GM18907 (cell line): ENCODE measurements around the gene C4orf46.
A peak's percentile ranks its signal among the peaks of the same experiment; 100 is the strongest.

Experiments
- ATAC-seq: cut with Tn5 transposase; IDR thresholded peaks from one replicate; pipeline ENCODE4 v1.9.1; 2021; ENCODE audit warnings: mild to moderate bottlenecking, moderate library complexity; ENCODE audit not compliant: unreplicated experiment

C4orf46 gene

GRCh38 chr4:158656439-158656838 is 15.2 kb downstream of the C4orf46 start:
- no peak for ATAC-seq

- no peak for ATAC-seq
Observed at GRCh38 chr4:158652920-158653319, 18.8 kb downstream of the C4orf46 start.

DNA sequence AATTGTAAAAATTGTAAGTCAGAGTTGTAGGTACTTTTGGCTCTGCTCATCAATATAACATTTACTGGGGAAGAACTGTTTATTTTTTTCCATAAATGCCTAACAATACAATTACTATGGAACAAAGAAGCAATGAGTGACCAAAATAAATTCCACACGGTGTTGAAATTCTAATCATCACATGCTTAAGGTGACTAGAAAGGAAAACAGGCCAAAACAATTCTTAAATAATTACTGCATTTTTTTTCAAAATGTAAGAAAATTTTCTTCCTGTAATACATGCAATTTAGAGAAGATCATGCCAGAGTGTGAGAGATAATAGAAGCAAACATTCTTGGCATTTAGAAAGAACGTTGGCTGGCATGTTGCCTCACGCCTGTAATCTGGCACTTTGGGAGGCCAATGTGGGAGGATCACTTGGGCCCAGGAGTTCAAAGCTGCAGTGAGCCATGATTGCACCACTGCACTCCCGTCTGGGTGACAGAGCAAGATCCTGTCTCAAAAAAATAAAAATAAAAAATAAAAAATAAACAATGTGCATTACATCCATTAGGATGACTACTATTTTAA is 22.5 kb downstream of the C4orf46 start:
- ATAC-seq, result no peak

DNA sequence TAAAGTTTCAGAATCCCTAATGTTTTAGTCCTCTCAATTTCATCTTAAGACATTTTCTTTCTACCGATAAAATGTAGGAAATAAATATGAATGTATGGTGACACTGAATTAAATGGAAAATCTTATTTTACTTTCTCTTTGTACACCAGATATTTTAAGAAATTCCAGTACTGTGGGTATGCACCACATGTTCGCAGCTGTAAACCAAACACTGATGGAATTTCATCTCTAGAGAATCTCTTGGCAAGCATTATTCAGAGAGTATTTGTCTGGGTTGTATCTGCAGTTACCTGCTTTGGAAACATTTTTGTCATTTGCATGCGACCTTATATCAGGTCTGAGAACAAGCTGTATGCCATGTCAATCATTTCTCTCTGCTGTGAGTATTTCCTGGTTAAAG is 26.9 kb downstream of the C4orf46 start:
- ATAC-seq, result no peak

DNA sequence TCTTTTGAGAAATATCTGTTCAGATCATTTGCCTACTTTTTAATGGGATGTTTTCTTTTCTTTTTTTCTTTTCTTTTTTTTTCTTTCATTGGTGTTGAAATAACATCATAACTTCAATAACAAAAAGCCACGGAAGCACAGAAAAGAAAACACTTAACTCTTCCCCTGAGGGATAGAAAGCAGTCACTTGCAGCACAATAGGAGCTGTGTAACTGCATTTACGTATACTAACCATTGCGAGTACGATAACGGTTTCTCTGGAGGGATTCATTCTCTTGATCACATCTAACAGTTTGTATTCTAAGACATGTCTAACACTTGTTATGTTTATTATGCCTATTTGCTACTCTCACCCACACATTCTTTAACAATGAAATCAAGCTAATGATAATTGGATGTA is 27.3 kb downstream of the C4orf46 start:
- ATAC-seq, result no peak

DNA sequence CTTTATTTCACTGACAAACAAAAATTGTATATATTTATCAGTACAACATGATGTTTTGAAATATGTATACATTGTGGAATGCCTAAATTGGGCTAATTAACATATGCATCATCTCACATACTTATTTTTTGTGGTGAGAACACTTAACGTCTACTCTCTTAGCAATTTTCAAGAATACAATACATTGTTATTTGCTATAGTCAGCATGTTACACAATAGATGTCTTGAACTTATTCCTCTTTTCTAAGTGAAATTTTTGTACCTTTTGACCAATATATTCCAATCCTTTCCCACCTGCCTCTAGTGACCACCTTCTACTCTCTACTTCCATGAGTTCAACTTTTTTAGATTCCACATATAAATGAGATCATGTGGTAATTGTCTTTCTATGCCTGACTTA is 35.1 kb downstream of the C4orf46 start:
- no peak for ATAC-seq

- ATAC-seq, result no peak
Observed at GRCh38 chr4:158630893-158631292, 40.8 kb downstream of the C4orf46 start.

DNA sequence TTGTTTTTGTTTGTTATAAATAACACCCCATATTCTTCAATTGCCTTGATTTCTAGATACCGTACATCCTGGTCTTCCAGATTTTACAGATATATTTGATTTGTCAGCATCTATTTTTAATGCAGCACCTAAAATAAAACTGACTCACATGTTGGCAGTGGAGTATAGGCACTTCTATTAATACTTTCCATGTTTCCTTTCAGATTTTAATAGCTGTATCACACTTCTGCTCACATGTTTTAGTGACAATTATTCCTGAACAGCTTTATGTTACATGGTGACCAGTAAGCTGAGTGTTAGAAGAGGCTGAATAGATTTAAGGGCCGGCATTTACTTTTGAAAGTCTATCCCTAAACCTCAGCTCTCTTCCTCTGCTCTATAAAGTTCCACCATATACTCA is 46.1 kb downstream of the C4orf46 start:
- no peak for ATAC-seq

DNA sequence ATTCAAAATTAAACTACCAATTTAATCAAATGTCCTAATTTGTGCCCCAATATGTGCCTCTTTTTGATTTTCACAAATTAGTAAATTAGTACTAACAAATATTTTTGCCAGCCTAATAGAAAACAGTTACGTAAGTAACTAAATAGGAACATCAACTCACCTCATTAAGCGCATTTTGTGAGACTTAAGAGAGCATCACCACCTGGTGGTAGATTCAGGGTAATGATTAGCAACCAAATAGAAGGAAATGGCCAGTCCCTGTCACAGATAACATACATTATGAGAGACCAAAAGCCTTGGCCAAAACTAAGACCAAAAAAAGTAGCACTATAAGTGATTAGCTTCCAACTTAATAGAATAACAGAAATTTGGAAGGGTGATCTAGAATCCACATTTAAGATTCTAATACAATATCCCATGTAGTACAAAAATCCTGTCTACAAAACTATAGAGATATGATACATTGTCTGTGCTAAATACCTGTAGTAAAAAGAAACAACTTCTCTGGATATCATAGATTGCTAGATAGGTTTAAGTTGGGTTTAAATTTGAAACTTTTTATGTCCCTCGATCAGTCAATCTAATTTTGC is 46.7 kb downstream of the C4orf46 start:
- ATAC-seq, result peak; percentile 97

DNA sequence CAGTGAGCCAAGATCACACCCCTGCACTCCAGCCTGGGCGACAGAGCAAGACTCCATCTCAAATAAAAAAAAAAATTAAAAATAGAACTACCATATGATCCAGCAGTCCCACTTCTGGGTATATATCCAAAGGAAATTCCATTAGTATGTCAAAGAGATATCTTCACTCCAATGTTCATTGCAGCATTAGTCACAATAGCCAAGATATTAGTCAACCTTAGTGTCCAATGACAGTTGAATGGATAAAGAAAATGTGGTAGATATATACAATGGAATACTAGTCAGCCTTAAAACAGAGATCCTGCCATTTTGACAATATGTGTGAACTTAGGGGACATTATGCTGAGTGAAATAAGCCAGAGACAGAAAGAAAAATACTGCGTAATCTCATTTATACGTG is 49.4 kb downstream of the C4orf46 start:
- no peak for ATAC-seq

- ATAC-seq, result peak; percentile 44
Observed at GRCh38 chr4:158621729-158622128, 50.0 kb downstream of the C4orf46 start.

GRCh38 chr4:158617956-158618355 is 53.7 kb downstream of the C4orf46 start:
- no peak for ATAC-seq
